AG09319 (cell line): ENCODE results near the gene SRGAP2B.
A peak's percentile ranks its signal among the peaks of the same experiment; 100 is the strongest.
"Not testable (repeated sequence)": the region's sequence is repeated elsewhere in the genome, so short reads cannot be mapped to it uniquely, and the experiment has no call there.

Source experiments
- DNase-seq: peaks from one replicate; pipeline ENCODE4 v3.0.0-alpha.2; 2010; ENCODE audit warnings: low read depth; ENCODE audit errors: extremely low read depth

The SRGAP2B gene

DNA sequence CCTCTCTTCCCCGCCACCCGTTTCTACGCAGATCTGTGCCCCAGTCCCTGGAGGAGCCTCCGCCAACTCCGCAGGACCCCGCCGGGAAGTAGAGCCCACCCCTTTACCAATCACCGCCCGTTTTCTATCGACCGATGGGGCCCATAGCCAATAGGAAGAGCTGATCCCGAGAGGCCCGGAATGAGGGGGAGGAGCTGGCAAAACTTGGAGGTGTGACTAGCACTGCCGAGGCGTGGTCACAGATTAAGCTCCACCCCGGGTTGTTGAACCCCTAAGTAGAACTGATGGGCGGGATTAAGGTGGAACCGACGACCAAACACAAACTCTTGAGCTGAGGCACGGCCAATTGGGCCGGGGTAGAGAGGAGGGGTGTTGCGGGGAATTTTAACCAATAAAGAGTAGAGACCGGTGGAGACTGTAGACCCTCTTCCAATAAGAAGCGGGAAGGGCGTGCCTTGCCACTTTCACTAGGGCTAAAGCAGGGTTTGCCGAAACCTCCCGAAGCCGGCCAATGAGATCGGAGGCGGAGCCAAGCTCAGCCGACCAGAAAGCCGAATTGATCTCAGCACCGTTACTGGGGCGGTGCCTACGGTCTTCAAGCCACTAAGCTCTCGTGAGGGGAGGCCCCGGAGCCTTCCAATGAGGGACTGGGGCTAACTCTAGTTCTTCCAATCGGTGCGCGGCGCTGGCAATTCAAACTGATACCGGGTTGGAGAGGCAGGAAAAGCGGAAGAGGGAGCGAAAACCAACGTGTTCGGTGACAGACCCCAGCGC, at the start of gene SRGAP2B, which contains the start of gene FAM72D:
TSS of gene SRGAP2B (minus strand) at position 45 of the 774 bp plus-strand sequence. CDS start 2,427 bp downstream, outside the sequence.
TSS of gene FAM72D (plus strand) at position 691 of the 774 bp plus-strand sequence. CDS start 874 bp downstream, outside the sequence.
- not testable (repeated sequence) for DNase-seq

DNA sequence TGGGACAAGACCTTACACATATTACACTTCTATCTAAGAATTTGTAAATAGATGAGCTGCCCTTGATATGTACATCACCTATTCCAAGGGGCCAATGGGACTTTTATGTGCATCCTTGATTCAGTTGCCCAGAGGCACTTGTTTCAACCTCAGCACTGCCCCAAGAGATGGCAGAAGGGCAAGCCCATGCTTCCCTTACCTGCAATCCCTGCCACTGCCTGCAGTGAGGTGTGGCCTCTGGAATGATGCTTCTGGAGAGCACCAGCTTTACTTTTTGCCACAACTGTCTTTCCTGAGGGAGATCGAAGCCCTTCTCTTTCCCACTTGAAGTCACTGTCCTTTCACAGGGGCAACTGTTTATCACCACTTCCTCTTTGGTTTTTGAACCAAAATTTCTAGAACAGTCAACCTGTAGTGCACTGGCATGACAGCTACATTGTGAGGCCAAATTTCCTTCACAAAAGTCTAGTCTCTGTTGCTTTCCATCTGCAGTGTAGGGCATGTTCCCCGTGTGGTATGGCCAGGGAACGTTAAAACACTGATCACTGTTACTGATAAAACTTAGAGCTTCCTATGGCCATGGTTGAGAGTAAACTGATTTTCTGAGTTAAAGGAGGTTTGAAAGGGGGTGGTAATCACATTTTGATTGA, 49.3 kb upstream of the SRGAP2B start:
- not testable (repeated sequence) for DNase-seq

DNA sequence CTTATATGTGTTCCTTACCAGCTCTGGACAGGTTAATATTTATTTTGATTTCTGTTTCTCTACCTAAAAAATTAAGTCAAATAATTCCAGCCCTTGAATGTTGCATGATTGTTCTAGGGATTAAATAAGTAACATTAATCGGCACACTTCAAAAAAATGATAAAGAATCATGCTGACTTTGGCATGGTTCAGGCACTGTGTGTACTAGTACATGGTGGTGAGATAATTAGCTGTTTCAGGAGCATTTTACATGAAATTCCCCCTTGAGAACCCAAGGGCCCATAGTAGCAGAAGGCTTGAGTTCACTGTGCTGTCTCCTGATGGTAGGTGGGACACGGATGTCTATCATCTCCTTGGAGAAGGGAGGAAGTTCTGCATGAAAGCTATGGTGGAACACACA, 45.4 kb upstream of the SRGAP2B start:
- DNase-seq, result not testable (repeated sequence)

DNA sequence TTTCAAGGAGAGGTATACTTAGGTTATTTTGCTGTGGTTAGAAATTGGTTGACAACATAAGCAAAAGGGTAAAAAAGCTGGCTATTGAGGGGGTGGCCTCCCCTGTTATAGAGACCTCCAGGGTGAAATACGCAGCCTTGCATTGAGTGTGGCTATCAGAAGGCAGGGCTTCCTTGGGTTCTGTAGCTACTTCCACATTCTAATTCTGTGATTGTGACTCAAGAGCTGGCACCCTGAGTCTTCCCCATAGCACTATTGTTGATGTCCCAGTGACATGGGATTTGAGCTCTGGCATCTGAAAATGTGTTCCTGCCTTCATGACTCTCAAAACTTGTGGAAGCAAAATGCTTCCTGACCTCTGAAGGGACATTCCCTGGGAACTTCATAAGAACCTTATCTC, 39.3 kb upstream of the SRGAP2B start:
- not testable (repeated sequence) for DNase-seq

DNA sequence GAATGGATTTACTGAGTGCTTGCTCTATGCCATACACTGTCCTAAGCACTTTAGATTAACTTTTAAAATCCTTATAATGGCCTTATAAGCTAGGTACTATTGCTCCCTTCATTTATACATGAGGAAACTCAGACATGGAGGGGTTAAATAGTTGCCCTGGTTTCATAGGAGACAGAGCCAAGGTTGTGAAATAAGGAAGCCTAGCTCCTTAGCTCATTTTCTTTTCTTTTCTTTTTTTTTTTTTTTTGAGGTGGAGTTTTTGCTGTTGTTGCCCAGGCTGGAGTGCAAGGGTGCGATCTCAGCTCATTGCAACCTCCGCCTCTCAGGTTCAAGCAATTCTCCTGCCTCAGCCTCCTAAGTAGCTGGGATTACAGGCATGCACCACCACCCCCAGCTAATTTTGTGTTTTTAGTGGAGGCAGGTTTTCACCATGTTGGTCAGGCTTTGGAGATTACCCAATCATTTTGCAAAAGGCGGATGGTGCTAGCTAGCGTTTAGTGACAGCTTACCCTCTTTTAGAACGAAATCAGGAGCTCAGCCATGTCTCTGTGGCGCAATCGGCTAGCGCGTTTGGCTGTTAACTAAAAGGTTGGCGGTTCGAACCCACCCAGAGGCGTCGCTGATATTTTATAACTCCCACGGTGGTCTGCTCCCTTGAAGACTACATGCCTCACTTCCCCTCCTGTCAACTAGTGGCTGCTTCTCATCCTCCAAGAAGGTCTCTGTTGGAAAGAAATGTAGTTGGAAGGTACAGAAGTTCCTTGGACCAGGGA, 33.8 kb upstream of the SRGAP2B start:
- DNase-seq, result peak; percentile 0

DNA sequence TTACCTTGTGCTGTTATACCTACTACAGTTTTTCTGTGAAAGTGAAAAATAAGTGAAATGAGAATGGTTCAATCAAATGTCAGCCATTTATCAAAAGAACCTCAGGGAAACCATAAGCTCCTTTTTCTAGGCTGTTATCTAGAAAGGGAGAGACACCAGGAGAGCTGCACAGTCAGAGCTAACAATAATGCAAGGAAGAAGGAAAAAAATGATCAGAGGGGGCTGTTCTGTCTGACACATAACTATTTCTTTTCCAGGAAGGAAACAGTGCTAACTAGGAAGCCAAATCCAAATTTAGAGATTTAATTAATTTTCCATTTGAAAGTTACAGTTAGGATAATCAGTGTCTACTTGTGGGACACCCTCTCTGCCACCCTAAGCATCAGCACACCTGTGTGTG, 32.0 kb upstream of the SRGAP2B start:
- DNase-seq, result not testable (repeated sequence)

DNA sequence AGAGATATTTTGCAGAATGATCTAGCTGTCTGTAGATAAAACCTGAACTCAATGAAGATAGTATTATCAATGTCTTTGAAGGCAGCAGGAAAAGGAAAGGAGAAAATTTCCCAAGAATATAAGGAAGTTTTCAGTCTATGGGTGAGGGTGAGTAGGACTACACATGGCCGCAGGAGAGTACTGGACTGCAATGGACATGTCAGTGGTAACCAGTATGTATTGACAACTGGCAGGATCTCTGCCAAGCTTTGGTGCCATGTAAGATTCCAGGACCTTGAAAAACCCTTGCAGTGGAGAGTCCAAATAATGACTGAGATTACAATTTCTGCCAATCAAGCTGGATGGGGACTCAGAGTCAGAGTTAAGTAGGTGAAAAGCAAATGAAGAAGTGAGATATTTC, 30.0 kb upstream of the SRGAP2B start:
- not testable (repeated sequence) for DNase-seq

DNA sequence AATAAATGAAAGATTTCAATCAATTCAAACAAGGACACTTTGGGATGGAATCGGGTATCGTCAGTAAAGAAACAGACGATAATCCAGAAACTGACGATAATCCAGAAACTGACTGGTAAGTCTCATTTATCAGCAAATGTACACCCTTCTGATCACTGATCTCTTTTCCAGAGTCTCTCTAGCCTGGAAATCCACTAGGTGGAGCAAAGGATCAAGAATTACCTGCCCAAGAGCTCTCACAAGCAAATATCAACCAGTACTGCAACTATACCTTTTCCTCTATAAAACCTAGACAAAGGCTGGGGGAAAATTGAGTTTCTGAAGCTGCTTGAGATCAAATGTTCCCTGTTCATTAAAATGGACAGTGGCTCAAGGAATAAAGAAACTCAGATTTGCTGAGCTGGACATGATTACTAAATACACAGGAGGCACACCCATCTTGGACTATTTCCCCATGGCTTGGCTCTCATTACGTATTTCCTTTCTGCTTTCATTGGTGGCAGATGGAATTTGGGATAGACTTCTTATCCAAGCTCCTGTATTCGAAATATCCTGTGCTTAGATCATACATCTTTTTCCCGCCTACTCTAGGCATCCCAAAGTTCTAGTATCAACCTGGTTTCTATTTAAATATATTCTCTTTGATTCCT, 29.0 kb upstream of the SRGAP2B start:
- not testable (repeated sequence) for DNase-seq

DNA sequence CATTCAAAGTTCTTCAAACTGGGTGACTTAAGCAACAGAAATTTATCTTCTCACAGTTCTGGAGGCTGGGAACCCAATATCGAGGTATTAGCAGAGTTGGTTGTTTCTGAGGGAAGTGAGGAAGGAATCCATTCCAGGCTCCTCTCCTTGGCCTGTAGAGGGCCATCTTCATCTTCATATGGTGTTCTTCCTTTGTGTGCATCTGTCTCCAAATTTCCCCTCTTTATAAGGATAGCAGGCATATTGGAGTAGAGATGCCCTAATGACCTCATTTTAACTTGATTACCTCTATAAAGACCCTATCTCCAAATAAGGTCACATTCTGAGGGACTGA, 27.9 kb upstream of the SRGAP2B start:
- DNase-seq, result not testable (repeated sequence)

DNA sequence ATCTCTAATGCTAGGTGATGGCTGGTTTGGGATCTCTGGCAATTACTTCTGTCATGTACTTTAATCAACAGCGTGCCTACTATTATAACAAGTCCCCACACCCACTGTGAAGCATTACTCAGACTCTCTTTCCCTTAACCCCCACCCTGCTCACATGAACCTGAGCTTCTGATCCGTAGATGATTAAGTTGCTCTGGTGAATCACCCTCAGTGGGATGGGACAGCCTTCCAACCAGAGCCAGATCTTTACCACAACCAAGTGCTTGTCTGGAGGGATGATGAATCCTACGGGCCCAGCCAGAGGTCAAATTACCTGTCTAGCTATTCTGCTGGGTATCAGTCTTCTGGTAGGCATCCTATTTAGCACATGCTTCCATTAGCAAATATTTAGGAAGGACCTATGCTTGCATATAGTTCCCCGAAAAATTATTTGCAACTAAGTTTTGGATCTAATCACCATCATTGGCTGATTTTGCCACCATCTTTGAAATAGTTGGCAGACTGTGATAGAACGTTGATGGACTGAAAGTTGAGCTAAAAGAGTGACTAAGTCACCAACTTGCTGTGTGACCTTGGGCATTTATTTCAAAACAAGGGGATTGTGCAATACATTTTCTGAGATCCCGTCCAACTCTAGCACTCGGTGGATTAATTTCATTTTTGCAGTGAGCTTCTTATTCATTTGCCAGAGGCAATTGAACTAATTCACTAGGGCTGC, 27.4 kb upstream of the SRGAP2B start:
- not testable (repeated sequence) for DNase-seq

DNA sequence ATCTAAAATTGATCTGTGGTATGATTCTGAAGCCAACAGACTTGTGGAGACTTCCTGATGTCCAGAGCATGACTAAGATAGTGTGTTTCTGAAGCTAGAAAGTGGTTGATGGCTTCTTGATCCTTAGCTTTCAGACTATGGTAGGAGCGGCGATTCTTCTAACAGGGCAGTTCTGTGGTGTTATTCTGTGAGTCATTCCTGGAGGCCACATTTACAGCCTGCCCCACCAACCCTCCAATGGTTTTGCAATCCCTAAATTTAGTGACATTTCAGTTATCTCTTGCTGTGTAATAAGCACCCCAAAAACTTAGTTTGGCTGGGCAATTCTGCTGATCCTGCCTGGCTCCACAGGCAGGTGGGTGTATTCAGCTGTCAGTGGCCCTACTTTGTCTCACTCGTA, 24.7 kb upstream of the SRGAP2B start:
- not testable (repeated sequence) for DNase-seq

DNA sequence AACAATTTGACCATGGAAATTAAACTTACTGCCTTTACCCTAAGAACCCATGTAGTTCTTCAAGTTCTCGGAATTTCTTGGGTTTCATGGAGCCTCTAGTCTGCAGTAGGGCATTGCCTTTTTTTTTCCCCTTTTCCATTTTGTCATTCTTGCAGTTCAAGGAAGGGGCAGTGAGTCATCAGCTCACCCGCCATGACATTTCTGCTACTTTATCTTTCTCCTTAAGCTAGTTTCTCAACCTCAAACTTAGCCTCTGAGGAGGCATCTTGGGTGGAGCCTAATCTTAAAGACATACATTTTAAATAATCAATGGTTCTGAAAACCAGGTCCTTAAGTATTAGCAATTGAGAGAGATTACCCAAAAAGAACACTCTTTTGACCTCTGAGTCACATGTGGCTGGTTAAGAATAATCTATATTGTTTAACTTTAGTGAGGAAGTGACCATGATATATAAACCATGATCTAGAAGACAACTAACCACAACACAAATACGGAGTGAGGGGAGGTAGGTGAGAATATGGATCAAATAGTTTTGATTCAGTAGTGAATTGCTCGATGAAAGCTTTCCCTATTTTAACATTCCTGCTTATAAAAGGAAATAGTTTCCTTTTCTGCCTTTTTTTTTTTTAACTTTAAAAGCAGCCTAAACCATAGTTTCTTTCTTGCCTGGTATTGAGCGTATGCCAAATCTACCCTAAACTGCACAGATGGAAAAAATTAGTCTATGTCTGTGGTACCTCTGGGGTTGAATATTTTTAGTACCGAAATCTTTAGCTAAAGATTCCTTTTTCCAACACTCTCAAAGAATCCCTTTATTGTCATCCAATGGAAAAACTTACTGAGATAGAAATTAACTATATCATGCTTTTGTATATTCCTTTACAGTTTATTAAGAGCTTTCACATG, 20.7 kb upstream of the SRGAP2B start:
- not testable (repeated sequence) for DNase-seq

DNA sequence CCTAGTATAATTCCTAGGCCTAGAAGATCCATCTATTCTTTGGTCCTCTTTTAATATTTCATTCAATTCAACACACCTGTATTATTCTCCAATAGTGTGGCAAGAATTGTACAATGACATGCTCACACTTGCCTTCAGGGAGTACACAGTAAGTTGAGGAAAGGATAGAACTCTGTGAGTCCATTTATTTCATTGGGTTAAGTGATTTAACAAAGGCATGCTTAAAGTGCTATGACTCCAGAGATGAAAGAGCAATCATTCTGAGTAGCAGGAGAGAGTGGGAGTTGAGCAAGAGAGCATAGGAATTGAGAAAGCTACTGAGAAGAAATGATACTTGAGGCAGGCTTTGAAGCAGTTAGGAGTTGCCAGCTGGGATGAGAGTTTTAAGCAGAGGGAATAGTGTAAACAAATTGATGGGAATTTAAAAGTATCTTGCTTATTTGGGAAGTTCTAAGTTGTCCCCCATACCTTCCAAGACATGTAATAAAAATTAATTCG, 19.5 kb upstream of the SRGAP2B start:
- DNase-seq, result not testable (repeated sequence)

DNA sequence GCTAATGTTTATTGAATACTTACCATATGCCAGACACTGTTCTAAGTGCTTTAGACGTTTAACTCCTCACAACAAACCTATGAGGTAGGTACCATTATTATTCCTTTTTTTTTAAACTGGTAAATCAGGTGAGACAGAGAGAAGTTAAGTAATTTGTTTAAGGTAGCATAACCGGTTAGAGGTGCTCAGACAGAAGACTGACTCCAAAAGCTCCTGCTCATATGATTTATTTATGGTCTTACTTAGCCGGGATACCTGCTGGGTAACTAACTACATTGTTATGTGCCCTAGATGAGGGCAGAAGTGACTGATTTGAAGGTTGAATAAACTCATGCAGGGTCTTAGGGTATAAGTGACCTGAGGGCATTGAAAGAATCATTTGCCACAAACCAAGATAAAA, 17.6 kb upstream of the SRGAP2B start:
- DNase-seq, result not testable (repeated sequence)

DNA sequence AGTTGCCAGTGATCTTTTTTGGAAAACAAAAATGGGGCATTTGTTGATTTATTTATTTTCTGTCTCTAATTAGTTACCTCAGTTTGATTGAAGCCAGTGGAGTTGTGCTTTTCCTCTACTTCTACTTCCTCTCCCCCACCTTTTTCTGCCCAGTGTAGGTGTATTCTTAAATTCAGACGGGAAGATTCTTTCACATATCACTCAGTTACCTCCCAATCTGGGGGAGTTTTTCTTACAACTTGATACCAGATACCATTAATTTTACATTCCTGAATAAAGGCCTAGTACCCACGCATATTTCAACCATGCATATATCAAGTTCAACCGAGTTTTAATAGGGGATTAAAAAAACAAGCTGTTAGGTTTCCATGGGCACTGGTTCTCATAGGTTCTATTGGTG, 16.5 kb upstream of the SRGAP2B start:
- not testable (repeated sequence) for DNase-seq

DNA sequence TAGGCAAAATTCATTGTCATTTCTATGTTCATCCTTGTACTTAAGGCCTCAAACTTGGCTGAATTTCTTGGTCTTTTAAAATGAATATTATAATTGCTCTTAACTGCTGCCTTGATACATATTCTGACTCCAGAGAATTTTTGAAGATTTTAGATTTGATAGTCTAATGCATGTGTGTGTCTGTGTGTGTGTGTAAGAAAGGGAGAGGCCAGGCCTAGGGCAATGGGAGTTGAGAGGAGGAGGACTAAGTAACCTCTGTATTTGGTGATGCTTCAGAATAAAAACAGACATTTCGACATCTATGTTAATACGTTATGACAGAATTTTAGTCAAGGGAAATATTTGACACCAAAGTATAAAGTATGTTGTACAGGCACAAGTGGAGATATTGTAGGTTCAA, 8.2 kb upstream of the SRGAP2B start:
- DNase-seq, result not testable (repeated sequence)

DNA sequence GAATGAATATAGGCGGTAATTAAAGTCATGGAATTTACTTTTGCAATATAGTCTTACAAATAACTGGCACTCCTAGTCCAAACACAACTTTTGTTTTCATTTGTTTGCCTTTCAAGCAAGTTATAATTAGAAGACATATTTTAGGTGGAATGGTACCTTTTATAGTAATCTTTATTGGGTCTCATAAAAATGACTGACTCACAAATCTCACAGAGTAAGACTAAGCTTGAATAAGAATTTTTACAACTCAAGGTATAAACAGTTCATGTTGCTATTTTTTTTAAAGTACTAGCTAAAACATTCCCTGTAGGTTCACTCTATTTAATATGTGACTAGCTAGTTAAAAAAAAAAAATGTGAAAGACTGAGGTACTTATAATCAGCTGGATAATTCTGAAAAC, 6.6 kb upstream of the SRGAP2B start:
- DNase-seq, result not testable (repeated sequence)

DNA sequence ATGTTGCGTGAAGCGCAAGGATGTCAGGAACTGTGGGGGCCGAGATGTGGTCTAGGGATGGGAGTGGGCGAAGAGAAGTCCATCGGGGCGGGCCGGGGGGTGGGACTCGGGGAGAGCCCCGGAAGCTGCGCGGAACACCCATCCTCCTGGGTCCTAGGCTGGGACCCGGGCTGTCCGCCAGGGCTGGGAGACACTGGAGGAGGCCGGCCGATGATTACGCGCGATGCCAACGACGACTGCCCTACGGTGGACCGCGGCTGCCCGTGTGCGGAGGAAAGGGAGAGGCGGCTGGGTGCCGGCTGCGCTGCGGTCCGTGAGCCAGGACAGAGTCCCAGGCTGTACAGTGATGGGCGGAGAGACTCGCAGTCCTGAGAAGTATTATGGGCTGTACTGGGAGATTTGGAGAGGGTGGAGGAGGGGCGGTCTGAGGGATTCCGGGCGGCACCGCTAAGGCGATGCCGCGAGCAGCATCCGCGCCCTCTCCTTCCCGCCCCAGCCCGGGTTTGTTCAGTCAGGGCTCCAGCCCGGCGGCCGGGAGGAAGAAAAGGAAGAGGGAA, 395 bp downstream of the SRGAP2B start:
- not testable (repeated sequence) for DNase-seq
